Measurements from ENCODE around the gene ATF6B. TPM values are rescaled to one million over a fixed set of nuclear protein-coding genes. Genes with fewer than 3 reads are reported as not detected.

The ATF6B gene
- total RNA-seq, 1 experiment from 2014 or later, result 196 TPM

GRCh38 chr6:32114796-32115195 lies 13.2 kb downstream of the ATF6B start:
- BruUV-seq (replicated peaks), result no TSS peak
- DNase-seq, result no peak
- Mint-ChIP-seq H3K27me3 (ENCODE audit: unreplicated experiment) (peaks cover 6% of the 10 kb centered on the region), H3K27ac (ENCODE audit: unreplicated experiment) (no peak overlapping the region), H3K4me1 (ENCODE audit: low read depth, unreplicated experiment) (peaks cover 11% of the 10 kb centered on the region), H3K9me3 (ENCODE audit: low read depth, unreplicated experiment) (no peaks in the 10 kb centered on the region), H3K4me3 (ENCODE audit: low read depth, unreplicated experiment) (no peak overlapping the region), H3K36me3 (ENCODE audit: insufficient read depth, unreplicated experiment) (peaks cover 36% of the 10 kb centered on the region)
- intact Hi-C loops (cut with micrococcal nuclease; ENCODE audit: unreplicated experiment), result loop anchor here (10.0 kb wide), 1 partner anchor 120 kb away; no protein-coding TSS in a partner anchor
- TF ChIP-seq CTCF (IDR thresholded peaks at IDR 0.05; ENCODE audit: unreplicated experiment), result no peak
- CTCF ChIA-PET, result interaction anchor here (0.5 to 0.6 kb wide), 3 partner anchors 9 to 219 kb away, joined by 3 to 5 read pairs (median 3); no protein-coding TSS in a partner anchor

GRCh38 chr6:32113386-32114352 lies 14.4 kb downstream of the ATF6B start:
- no TSS peak for BruUV-seq (replicated peaks)
- DNase-seq, result peak; percentile 62
- no peak for TF ChIP-seq CTCF (IDR thresholded peaks at IDR 0.05; ENCODE audit: unreplicated experiment)
- H3K36me3 Mint-ChIP-seq (ENCODE audit: insufficient read depth, unreplicated experiment), result peaks cover 31% of the 10 kb centered on the region
- H3K27ac Mint-ChIP-seq (ENCODE audit: unreplicated experiment), result no peak overlapping the region
- no peak overlapping the region for H3K4me3 Mint-ChIP-seq (ENCODE audit: low read depth, unreplicated experiment)
- no peaks in the 10 kb centered on the region for H3K4me1 Mint-ChIP-seq (ENCODE audit: low read depth, unreplicated experiment)
- CTCF ChIA-PET, result interaction anchor here (0.6 kb wide), 1 partner anchor 10 kb away, joined by 4 read pairs; no protein-coding TSS in a partner anchor
- intact Hi-C loops (cut with micrococcal nuclease; ENCODE audit: unreplicated experiment), result loop anchor here (10.0 kb wide), 1 partner anchor 121 kb away; no protein-coding TSS in a partner anchor
- no peaks in the 10 kb centered on the region for H3K9me3 Mint-ChIP-seq (ENCODE audit: low read depth, unreplicated experiment)
- H3K27me3 Mint-ChIP-seq (ENCODE audit: unreplicated experiment), result peaks cover 18% of the 10 kb centered on the region

- Mint-ChIP-seq H3K27me3 (ENCODE audit: unreplicated experiment) (peaks cover 29% of the 10 kb centered on the region), H3K36me3 (ENCODE audit: insufficient read depth, unreplicated experiment) (peaks cover 25% of the 10 kb centered on the region), H3K9me3 (ENCODE audit: low read depth, unreplicated experiment) (no peaks in the 10 kb centered on the region), H3K4me1 (ENCODE audit: low read depth, unreplicated experiment) (peaks cover 7% of the 10 kb centered on the region), H3K27ac (ENCODE audit: unreplicated experiment) (no peak overlapping the region), H3K4me3 (ENCODE audit: low read depth, unreplicated experiment) (no peak overlapping the region)
- no peak for DNase-seq
- CTCF ChIA-PET, result no interaction called here
- intact Hi-C loops (cut with micrococcal nuclease; ENCODE audit: unreplicated experiment), result loop anchor here (10.0 kb wide), 1 partner anchor 122 kb away; no protein-coding TSS in a partner anchor
- no TSS peak for BruUV-seq (replicated peaks)
- TF ChIP-seq CTCF (IDR thresholded peaks at IDR 0.05; ENCODE audit: unreplicated experiment), result no peak
Observed at GRCh38 chr6:32112431-32112980, 15.5 kb downstream of the ATF6B start.

- H3K27ac Mint-ChIP-seq (ENCODE audit: unreplicated experiment), result no peak overlapping the region
- no peak for TF ChIP-seq CTCF (IDR thresholded peaks at IDR 0.05; ENCODE audit: unreplicated experiment)
- H3K4me3 Mint-ChIP-seq (ENCODE audit: low read depth, unreplicated experiment), result no peak overlapping the region
- intact Hi-C loops (cut with micrococcal nuclease; ENCODE audit: unreplicated experiment), result loop anchor here (10.0 kb wide), 1 partner anchor 123 kb away; no protein-coding TSS in a partner anchor
- CTCF ChIA-PET, result interaction anchor here (1.5 kb wide), 1 partner anchor 16 kb away, joined by 5 read pairs; no protein-coding TSS in a partner anchor
- no peaks in the 10 kb centered on the region for H3K9me3 Mint-ChIP-seq (ENCODE audit: low read depth, unreplicated experiment)
- H3K36me3 Mint-ChIP-seq (ENCODE audit: insufficient read depth, unreplicated experiment), result peaks cover 21% of the 10 kb centered on the region
- no TSS peak for BruUV-seq (replicated peaks)
- peaks cover 9% of the 10 kb centered on the region for H3K4me1 Mint-ChIP-seq (ENCODE audit: low read depth, unreplicated experiment)
- peaks cover 39% of the 10 kb centered on the region for H3K27me3 Mint-ChIP-seq (ENCODE audit: unreplicated experiment)
- DNase-seq, result no peak
Observed at GRCh38 chr6:32111424-32112066, 16.5 kb downstream of the ATF6B start.
